K562 treated with DMSO at 1 percent for 24 hours (cell line): ENCODE measurements around the gene ZNF488. TPM values are rescaled to one million over a fixed set of nuclear protein-coding genes. Genes with fewer than 3 reads are reported as not detected.

Experiments used
- total RNA-seq: library from RNA; unstranded; fragments of 300-600 nt; gene quantifications from 2 replicates; pipeline ENCODE4 v1.2.3, GENCODE V29; 2022; ENCODE audit warnings: low read depth; ENCODE audit not compliant: insufficient read depth

ZNF488 gene
- total RNA-seq = not detected in 2 replicates

GRCh38 chr10:47384148-47384921 is at the start of gene ZNF488:
TSS of gene ZNF488 (minus strand) at chr10:47384293. CDS start at chr10:47368829, 15,464 bp downstream.

GRCh38 chr10:47348138-47348651 is 35.9 kb downstream of the ZNF488 start, which contains the start of gene RBP3:
TSS of gene RBP3 (plus strand) at chr10:47348363. CDS start at chr10:47348485, 122 bp downstream.

GRCh38 chr10:47322300-47323061 is 61.6 kb downstream of the ZNF488 start, which contains the start of gene GDF2:
TSS of gene GDF2 (plus strand) at chr10:47322454. CDS start at chr10:47322669, 215 bp downstream.

Other genes starting within 250 kb of the ZNF488 start
- not detected in 2 replicates for gene GDF10, start 84.1 kb downstream of the ZNF488 start, total RNA-seq
- gene GDF2, start 61.8 kb downstream of the ZNF488 start, total RNA-seq = 2.0 and 2.8 TPM in 2 replicates
- not detected in 2 replicates for gene RBP3, start 35.9 kb downstream of the ZNF488 start, total RNA-seq
- gene ANXA8, start 99.8 kb upstream of the ZNF488 start, total RNA-seq = not detected in 2 replicates
- gene FAM25G, start 107.4 kb upstream of the ZNF488 start, total RNA-seq = not detected in 2 replicates
- gene AGAP9, start 139.3 kb upstream of the ZNF488 start, total RNA-seq = 3.8 and 4.4 TPM in 2 replicates